ENCODE results near the gene VILL.

DNA sequence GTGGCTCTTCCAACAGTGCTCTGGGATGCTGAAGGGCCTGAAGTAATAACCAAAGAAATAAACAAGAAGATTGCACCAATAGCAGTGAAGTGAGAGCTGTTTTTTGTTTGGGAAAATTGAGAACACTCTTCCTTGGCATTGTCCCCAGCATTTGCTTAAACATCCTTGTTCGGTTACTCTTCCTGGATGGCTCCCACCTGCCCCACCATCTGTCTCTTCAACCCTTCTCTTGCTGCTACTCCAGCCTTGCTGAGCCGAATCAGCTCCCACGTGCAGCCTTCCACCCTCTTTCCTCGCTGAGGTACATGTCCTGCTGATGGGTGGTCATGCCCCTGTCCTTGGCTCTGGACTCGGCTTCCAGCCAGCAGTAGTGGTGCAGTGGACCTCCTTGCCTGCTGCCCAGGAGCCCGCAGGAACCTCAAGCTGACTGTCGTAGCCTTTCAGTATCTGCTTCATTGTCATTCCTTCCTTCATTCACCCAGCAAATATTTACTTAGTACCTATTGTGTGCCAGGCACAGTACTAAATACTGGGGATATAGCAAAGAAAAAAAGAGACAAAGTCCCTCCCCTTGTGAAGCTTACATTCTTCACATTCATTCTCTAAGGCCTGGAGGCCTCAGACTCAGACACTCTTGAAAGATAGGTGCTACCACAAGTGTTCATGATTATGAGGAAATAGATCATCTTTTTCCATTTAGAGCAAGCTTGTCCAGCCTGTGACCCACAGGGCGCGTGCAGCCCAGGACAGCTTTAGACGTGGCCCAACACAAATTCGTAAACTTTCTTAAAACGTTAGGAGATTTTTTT is 17.1 kb upstream of the VILL start:
- TF ChIP-seq POU2F2 (IDR thresholded peaks at IDR 0.05; ENCODE audit: low read depth, low read length) (no peak), POLR2A (IDR thresholded peaks at IDR 0.05; ENCODE audit: low read depth, low read length) (no peak), TAF1 (IDR thresholded peaks at IDR 0.05; ENCODE audit: low read depth, low read length) (no peak), POLR2AphosphoS5 (IDR thresholded peaks at IDR 0.05; ENCODE audit: low read depth, low read length) (no peak)

Measured in GM12891 (cell line).